ENCODE results near the gene UBE2V1.

DNA sequence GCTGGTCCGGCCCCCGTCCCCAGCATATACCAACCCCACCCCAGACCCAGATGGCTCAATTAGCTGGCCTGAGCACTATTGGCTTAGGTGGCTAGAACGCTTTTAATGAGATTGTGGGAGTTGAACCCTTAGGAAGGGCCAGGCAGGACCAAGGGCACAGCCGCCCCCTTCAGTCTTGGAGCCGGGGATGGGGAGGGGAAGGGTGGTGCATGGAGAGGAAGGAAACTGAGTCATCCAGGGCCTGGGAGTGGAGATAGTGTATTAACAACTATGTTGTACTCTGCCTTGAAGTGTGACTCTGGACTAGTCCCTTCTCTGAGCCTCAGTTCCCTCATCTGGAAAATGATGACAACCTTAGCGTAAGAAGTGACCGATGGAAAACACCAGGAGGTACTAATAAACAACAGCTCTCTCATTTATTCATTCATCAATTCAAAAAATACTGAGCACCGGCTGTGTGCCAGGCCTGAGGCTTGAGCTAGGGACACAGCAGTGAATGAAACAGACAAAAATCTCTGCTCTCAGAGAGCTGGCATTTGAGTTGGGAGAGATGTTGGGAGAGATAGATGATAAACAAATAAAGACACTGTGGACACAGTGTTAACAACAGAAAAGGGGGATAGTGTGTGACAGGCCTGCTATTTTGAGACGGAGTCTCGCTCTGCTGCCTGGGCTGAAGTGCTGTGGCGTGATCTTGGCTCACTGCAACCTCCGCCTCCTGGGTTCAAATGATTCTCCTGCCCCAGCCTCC lies 29.0 kb upstream of the UBE2V1 start:
- no peak for TF ChIP-seq POLR2A (IDR thresholded peaks at IDR 0.05; ENCODE audit: low read depth, low read length)
- no peak for TF ChIP-seq POU2F2 (IDR thresholded peaks at IDR 0.05; ENCODE audit: low read depth, low read length)
- TF ChIP-seq TAF1 (IDR thresholded peaks at IDR 0.05; ENCODE audit: low read depth, low read length) = no peak
- TF ChIP-seq POLR2AphosphoS5 (IDR thresholded peaks at IDR 0.05; ENCODE audit: low read depth, low read length) = no peak
- TF ChIP-seq SPI1 (IDR thresholded peaks at IDR 0.05; ENCODE audit: low read depth, low read length) = no peak
- TF ChIP-seq PAX5 (IDR thresholded peaks at IDR 0.05; ENCODE audit: insufficient read depth, low read length, severe bottlenecking) = no peak

All from GM12891 (cell line).